ENCODE results near the gene TP63.
"Not testable (repeated sequence)": the region's sequence is repeated elsewhere in the genome, so short reads cannot be mapped to it uniquely, and the experiment has no call there.

Gene TP63

DNA sequence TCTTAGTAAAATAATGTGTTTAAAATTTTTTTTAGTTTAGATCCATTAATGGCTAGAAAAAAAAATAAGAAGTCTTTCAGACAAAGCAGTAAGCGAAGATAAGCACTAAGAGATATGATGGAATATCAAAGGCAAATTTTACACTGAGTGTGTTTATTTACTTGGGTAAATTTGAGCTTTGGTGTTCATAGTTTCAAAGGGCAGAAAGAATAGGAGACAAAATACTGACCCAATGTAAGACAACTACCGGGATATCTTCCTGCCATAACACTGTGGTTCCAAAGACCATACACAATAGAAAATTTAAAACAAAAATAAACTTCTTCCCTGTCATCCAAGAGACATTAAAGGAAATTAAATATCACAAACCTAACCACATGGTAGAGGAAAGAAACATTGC, 25.5 kb upstream of the TP63 start:
- TF ChIP-seq, protein P1, sequence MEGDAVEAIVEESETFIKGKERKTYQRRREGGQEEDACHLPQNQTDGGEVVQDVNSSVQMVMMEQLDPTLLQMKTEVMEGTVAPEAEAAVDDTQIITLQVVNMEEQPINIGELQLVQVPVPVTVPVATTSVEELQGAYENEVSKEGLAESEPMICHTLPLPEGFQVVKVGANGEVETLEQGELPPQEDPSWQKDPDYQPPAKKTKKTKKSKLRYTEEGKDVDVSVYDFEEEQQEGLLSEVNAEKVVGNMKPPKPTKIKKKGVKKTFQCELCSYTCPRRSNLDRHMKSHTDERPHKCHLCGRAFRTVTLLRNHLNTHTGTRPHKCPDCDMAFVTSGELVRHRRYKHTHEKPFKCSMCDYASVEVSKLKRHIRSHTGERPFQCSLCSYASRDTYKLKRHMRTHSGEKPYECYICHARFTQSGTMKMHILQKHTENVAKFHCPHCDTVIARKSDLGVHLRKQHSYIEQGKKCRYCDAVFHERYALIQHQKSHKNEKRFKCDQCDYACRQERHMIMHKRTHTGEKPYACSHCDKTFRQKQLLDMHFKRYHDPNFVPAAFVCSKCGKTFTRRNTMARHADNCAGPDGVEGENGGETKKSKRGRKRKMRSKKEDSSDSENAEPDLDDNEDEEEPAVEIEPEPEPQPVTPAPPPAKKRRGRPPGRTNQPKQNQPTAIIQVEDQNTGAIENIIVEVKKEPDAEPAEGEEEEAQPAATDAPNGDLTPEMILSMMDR (IDR thresholded peaks at IDR 0.05; ENCODE audit: insufficient read depth, missing control alignments), result no peak
- no peak for FAIRE-seq
- DNase-seq (ENCODE audit: insufficient read length, low spot score), result no peak

DNA sequence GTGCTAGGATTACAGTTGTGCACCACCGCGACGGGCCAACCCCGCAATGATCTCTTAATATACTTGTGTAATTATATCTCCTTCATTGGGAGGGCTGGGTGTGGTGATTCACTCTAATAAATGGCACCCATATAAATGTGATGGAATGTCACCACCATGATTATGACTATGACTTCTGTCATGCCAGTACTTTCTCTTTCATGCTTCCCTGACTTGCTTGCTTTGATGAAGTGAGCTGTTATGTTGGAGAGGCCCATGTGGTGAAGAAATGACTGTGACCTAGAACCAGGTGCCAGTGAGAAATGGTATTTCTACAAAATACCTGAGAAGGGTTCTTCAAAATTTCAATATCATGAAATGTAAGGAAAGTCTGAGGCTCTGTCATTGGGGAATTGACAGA, 24.4 kb upstream of the TP63 start:
- FAIRE-seq (no peak), DNase-seq (ENCODE audit: insufficient read length, low spot score) (no peak)
- TF ChIP-seq, protein P1 (IDR thresholded peaks at IDR 0.05; ENCODE audit: insufficient read depth, missing control alignments), result no peak

DNA sequence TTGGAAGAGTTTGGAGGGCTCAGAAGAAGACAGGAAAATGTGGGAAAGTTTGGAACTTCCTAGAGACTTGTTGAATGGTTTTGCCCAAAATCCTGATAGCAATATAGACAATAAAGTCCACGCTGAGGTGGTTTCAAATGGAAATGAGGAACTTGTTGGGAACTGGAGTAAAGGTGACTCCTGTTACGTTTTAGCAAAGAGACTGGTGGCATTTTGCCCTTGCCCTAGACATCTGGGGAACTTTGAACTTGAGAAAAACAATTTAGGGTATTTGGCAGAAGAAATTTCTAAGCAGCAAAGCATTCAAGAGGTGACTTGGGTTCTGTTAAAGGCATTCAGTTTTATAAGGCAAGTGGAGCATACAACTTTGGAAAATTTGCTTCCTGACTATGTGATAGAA, 18.5 kb upstream of the TP63 start:
- not testable (repeated sequence) for FAIRE-seq

DNA sequence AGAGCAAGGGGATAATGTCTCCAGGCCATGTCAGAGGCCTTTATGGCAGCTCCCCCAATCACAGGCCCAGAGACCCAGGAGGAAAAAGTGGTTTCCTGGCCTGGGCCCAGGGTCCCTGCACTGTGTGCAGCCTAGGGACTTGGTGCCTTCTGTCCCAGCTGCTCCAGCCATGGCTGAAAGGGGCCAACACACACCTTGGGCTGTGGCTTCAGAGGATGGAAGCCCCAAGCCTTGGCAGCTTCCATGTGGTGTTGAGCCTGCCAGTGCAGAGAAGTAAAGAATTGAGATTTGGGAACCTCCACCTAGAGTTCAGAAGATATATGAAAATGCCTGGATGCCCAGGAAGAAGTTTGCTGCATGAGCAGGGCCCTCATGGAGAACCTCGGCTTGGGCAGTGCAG, 18.1 kb upstream of the TP63 start:
- FAIRE-seq, result no peak
- TF ChIP-seq, protein P1 (IDR thresholded peaks at IDR 0.05; ENCODE audit: insufficient read depth, missing control alignments), result no peak
- DNase-seq (ENCODE audit: insufficient read length, low spot score), result no peak

More for the DNA sequence above, 18.5 kb upstream of the TP63 start:
- not testable (repeated sequence) for DNase-seq (ENCODE audit: insufficient read length, low spot score)

DNA sequence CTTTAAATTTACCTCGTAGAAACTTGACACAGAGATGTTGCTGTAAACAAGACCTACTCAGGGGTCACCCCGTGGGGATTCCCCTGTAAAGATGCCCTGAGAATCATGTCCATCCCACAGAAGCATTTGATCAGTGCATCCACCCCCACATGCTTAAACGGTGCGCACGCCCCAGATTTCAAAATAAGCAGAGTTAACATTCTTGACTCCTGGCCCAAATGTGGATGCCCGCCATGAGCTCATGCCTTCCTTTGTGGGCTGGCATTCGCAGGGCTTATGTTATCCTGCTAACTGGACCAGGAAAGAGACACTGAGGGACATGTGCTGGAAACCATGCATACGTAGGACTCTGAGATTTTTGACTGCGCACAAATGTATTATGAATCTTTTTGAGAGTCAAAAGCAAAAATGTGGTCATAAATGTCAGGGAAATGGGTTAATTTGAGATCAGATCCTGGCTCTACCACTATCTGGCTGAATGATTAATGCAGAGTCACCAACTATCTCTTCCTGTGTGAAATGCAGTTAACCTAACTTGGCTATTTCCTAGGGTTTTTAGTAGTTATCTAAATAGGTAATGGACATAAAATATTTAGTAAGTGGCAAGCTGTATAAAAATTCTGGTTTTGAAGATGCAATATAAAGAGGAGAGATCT, 9.1 kb upstream of the TP63 start:
- TF ChIP-seq, protein P1 (IDR thresholded peaks at IDR 0.05; ENCODE audit: insufficient read depth, missing control alignments), result no peak
- FAIRE-seq, result no peak
- no peak for DNase-seq (ENCODE audit: insufficient read length, low spot score)

DNA sequence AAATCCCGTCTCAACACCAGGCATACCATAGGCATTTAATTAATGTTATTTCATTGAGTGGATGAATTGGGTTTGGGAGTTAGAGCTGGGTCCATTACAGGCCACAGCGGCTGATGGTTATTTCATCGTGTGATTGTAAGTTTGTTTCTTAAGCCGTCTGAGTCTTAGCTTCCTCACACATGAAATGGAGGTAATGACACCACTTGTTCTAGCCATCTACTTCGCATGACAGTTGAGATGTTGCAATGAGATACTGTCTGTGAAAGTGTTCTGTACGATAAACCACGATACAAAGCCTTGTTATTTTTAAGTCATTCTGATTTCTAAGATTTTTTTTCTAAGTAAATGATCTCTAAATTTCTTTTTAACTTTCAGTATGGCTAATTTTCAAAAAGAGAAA, 8.6 kb upstream of the TP63 start:
- TF ChIP-seq, protein P1 (IDR thresholded peaks at IDR 0.05; ENCODE audit: insufficient read depth, missing control alignments), result no peak
- DNase-seq (ENCODE audit: insufficient read length, low spot score), result no peak
- FAIRE-seq, result no peak

DNA sequence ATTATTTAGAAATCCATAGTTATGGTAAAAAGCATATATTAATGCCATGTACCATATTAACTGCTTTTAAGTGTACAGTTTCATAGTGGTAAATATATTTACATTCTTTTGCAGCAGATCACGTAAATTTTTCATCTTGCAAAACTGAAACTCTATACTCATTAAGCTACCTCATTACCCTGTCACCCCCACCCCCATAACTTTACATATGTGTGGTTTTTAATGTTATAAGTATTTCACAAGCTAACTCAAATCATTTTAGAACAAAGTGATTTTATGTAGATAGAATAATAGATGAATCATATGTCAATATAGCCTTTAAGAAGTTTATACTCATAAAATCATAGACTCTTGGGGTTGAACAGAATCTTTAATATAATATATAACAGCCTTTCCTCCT, 7.1 kb upstream of the TP63 start:
- TF ChIP-seq, protein P1 (IDR thresholded peaks at IDR 0.05; ENCODE audit: insufficient read depth, missing control alignments), result no peak
- DNase-seq (ENCODE audit: insufficient read length, low spot score) (no peak), FAIRE-seq (no peak)

DNA sequence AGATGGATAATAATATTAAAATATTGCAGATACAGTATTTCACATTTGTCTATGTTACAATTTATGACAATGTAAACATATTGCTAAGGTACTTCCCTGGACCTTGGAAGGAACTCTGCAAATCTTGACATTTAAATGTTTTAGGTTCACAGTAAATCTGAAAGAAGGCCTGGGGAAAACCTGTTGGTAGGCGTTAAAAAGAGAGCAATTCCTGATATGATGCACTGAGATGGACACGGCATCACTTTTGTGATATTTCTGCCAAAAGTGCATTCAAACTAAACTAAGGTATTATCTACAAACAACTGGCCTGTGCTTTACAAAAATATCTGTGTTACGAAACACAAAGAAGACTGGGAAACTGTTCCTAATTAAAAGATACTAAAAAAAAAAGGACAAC, 6.1 kb upstream of the TP63 start:
- FAIRE-seq (no peak), DNase-seq (ENCODE audit: insufficient read length, low spot score) (no peak)
- TF ChIP-seq, protein P1 (IDR thresholded peaks at IDR 0.05; ENCODE audit: insufficient read depth, missing control alignments), result no peak
